Tibial nerve (tissue), 3 donors: ENCODE results near the gene PAQR4.

Experiments
- CTCF ChIP-seq, 5 experiments: fragments of 200-600 bp in 3 of 5; fragments of 450-650 bp in 2 of 5; sonication (generic) in 3 of 5; IDR thresholded peaks; one replicate each; pipeline ENCODE4 v1.5.1; 2016 to 2019; ENCODE audit warnings: antibody characterized with exemption in 5 of 5, mild to moderate bottlenecking in 3 of 5, moderate library complexity in 2 of 5
- POLR2A ChIP-seq, 2 donors: fragments of 450-650 bp; IDR thresholded peaks; one replicate each; pipeline ENCODE4 v1.6.1; 2017; ENCODE audit warnings: antibody characterized with exemption in 2 of 2, mild to moderate bottlenecking in 2 of 2, moderate library complexity in 2 of 2

DNA sequence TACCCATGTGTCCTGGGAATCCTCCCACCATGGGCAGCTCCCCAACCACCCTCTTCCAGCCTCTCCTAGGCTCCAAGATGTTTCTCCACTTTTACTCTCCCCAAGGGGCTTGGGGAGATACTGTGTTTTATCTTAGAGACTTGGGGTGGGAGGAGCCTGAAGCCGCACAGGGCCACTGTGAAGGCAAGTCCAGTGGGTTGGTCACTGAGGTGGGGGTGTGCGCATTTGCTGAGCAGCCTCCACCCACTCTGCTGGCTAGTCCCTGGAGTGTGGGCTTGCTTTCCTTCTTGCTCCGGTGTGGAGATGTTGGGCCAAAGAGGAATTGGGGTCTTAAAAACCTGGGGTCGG lies 39.5 kb downstream of the PAQR4 start:
- no peak for TF ChIP-seq CTCF (IDR thresholded peaks at IDR 0.05)
- TF ChIP-seq POLR2A (IDR thresholded peaks at IDR 0.05): no peak
